ENCODE data around the gene NUFIP1.
A peak's percentile ranks its signal among the peaks of the same experiment; 100 is the strongest.

The NUFIP1 gene

GRCh38 chr13:45004096-45004495, 14.8 kb upstream of the NUFIP1 start:
- H3K9ac ChIP-seq (ENCODE audit: low read length) = no peak overlapping the region
- H3K4me1 ChIP-seq (ENCODE audit: control insufficient read depth, insufficient read depth, low read length) = no peaks in the 10 kb centered on the region
- H3K27ac ChIP-seq (ENCODE audit: low read depth, low read length) = no peak overlapping the region
- H3K27me3 ChIP-seq (ENCODE audit: control insufficient read depth, insufficient read depth, low read length) = no peaks in the 10 kb centered on the region
- peaks cover 29% of the 10 kb centered on the region for H3K36me3 ChIP-seq (ENCODE audit: control insufficient read depth, insufficient read depth, low read length)
- H3K4me3 ChIP-seq (ENCODE audit: low read depth, low read length) = no peak overlapping the region
- no peaks in the 10 kb centered on the region for H3K9me3 ChIP-seq (ENCODE audit: control insufficient read depth, insufficient read depth, low read depth, low read length)

GRCh38 chr13:45003417-45003816, 14.1 kb upstream of the NUFIP1 start:
- no peak overlapping the region for H3K4me3 ChIP-seq (ENCODE audit: low read depth, low read length)
- H3K9me3 ChIP-seq (ENCODE audit: control insufficient read depth, insufficient read depth, low read depth, low read length) = no peaks in the 10 kb centered on the region
- H3K9ac ChIP-seq (ENCODE audit: low read length) = no peak overlapping the region
- no peak overlapping the region for H3K27ac ChIP-seq (ENCODE audit: low read depth, low read length)
- peaks cover 23% of the 10 kb centered on the region for H3K36me3 ChIP-seq (ENCODE audit: control insufficient read depth, insufficient read depth, low read length)
- no peaks in the 10 kb centered on the region for H3K4me1 ChIP-seq (ENCODE audit: control insufficient read depth, insufficient read depth, low read length)
- no peaks in the 10 kb centered on the region for H3K27me3 ChIP-seq (ENCODE audit: control insufficient read depth, insufficient read depth, low read length)

DNA sequence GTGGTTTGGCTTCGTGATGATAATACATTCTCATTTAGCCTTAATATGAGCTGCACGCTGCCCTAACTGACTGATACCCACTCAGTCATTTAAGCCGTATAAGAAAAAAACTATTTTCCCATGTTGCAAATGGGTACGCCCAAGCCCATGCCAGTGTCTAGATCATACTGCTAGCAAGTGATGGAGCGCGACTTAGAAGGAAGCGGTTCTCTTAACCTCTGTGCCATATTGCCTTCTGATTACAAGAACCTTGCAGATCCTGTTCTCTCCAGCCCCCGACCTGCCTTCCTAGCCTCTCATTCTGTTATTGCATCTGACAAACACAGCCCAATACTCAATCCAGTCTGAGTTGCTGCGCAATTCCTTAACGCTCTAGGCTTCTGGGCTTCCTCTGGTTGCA, 670 bp upstream of the NUFIP1 start:
- H3K4me3 ChIP-seq (ENCODE audit: low read depth, low read length) = peak overlapping the region; percentile 95
- H3K36me3 ChIP-seq (ENCODE audit: control insufficient read depth, insufficient read depth, low read length) = peaks cover 13% of the 10 kb centered on the region
- H3K4me1 ChIP-seq (ENCODE audit: control insufficient read depth, insufficient read depth, low read length) = peaks cover 12% of the 10 kb centered on the region
- H3K9ac ChIP-seq (ENCODE audit: low read length) = peak overlapping the region; percentile 94
- no peaks in the 10 kb centered on the region for H3K9me3 ChIP-seq (ENCODE audit: control insufficient read depth, insufficient read depth, low read depth, low read length)
- H3K27ac ChIP-seq (ENCODE audit: low read depth, low read length) = peak overlapping the region; percentile 22; the same call in 1 of the 2 replicates
- H3K27me3 ChIP-seq (ENCODE audit: control insufficient read depth, insufficient read depth, low read length) = no peaks in the 10 kb centered on the region

DNA sequence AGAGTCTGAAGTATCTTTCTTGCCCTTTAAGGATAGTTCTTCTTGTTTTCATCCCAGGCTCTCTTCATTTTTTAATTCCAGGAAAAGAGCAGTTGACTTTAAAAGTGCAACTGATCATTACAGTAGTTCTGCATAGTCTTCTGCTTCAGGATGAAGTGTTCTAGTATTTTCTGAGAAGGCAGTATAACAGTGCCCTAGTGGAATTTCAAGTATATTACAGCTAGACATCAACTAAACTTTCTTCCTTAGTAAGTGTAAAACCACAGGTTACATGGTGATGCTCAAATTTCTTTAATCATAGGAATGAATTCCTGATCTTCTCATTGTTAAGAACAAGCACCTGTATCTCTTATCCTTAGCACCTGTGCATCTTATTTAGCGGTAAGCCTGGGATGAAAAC, 10.9 kb downstream of the NUFIP1 start:
- Histone ChIP-seq H3K36me3 (ENCODE audit: control insufficient read depth, insufficient read depth, low read length) (peaks cover 75% of the 10 kb centered on the region), H3K9me3 (ENCODE audit: control insufficient read depth, insufficient read depth, low read depth, low read length) (no peaks in the 10 kb centered on the region), H3K9ac (ENCODE audit: low read length) (no peak overlapping the region), H3K4me1 (ENCODE audit: control insufficient read depth, insufficient read depth, low read length) (no peaks in the 10 kb centered on the region), H3K27me3 (ENCODE audit: control insufficient read depth, insufficient read depth, low read length) (no peaks in the 10 kb centered on the region), H3K27ac (ENCODE audit: low read depth, low read length) (no peak overlapping the region), H3K4me3 (ENCODE audit: low read depth, low read length) (no peak overlapping the region)

DNA sequence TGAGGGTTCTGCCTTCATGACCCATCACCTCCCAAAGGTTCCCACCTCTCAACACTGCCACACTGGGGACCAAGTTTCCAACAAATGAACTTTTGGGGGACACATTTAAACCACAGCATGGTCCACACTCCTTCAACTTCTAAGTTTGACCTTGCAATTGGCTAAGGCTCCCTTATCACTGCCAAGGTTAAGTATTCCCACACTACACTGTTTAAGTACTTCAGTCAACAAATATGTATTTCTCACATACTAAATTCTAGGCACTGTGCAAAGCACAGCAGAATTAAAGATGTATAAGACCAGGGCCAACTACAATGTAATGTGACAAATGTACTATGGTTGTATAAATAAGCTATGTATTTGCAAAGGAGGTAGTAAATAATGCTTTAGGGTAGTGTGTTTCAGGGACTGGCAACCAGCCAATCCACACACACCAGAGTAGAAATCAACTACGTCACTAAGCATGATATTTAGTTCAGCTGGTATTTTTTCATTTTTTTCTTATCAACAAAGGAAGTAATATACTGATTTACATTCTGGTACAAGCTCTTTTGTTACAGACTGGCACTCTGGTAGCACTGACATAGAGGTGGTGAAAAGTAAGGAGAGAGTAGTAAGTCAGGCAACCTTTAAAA, 12.2 kb downstream of the NUFIP1 start:
- peaks cover 81% of the 10 kb centered on the region for H3K36me3 ChIP-seq (ENCODE audit: control insufficient read depth, insufficient read depth, low read length)
- no peak overlapping the region for H3K27ac ChIP-seq (ENCODE audit: low read depth, low read length)

DNA sequence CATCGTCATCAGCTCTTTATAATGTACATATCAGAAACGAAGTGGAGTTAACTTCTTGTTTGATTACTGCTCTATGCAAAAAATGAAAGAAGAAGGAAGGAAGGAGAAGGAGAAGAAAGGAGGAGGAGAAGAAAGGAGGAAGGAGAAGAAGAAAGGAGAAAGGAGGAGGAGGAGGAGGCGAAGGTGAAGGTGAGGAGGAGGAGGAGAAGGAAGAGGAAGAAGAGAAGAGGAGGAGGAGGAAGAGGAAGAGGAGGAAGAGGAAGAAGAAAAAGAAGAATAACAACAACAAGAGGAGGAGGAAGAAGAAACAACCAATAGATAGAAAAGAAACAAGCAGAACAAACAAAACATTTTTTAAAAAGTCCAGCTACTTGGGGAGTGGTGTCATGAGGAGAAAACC, 13.1 kb downstream of the NUFIP1 start:
- H3K4me1 ChIP-seq (ENCODE audit: control insufficient read depth, insufficient read depth, low read length) = no peaks in the 10 kb centered on the region
- H3K4me3 ChIP-seq (ENCODE audit: low read depth, low read length) = no peak overlapping the region
- no peaks in the 10 kb centered on the region for H3K27me3 ChIP-seq (ENCODE audit: control insufficient read depth, insufficient read depth, low read length)
- no peak overlapping the region for H3K9ac ChIP-seq (ENCODE audit: low read length)
- peaks cover 80% of the 10 kb centered on the region for H3K36me3 ChIP-seq (ENCODE audit: control insufficient read depth, insufficient read depth, low read length)
- no peak overlapping the region for H3K27ac ChIP-seq (ENCODE audit: low read depth, low read length)
- no peaks in the 10 kb centered on the region for H3K9me3 ChIP-seq (ENCODE audit: control insufficient read depth, insufficient read depth, low read depth, low read length)

More for the DNA sequence above, 12.2 kb downstream of the NUFIP1 start:
- Histone ChIP-seq H3K9me3 (ENCODE audit: control insufficient read depth, insufficient read depth, low read depth, low read length) (no peaks in the 10 kb centered on the region), H3K4me1 (ENCODE audit: control insufficient read depth, insufficient read depth, low read length) (no peaks in the 10 kb centered on the region), H3K27me3 (ENCODE audit: control insufficient read depth, insufficient read depth, low read length) (no peaks in the 10 kb centered on the region), H3K4me3 (ENCODE audit: low read depth, low read length) (no peak overlapping the region), H3K9ac (ENCODE audit: low read length) (no peak overlapping the region)

DNA sequence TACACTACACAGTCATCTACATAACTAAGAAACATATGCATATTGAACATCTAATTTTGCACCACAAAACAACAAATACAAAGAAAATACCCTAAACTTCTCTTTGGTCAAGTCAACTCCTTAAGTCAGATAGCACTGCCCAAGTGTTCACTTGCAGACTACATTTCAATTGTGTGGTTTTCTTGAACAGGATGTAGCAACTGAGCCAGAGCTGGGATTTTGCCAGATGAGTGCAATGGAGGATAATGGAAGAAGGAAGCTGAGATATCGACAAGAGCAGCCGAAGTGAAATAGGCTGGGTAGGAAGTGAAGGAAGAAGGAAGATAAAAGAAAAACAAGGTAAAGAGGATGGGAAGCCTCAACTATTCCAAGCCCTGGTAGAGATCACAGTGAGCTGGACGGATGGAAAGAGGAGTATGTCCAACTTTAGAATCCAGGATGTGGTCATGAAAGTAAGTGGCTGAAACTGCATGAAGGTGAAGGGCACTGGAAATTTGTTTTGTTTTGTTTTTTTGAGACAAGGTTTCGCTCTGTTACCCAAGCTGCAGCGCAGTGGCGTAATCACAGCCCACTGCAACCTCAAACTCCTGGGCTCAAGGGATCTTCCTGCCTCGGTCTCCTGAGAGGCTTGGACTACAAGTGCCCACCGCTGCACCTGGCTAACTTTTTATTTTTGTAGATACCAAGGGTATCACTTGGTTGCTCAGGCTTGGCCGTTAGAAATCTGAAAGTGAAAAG, 15.0 kb downstream of the NUFIP1 start:
- no peak overlapping the region for H3K4me3 ChIP-seq (ENCODE audit: low read depth, low read length)
- H3K9ac ChIP-seq (ENCODE audit: low read length) = no peak overlapping the region
- peaks cover 4% of the 10 kb centered on the region; the same call in 1 of the 2 replicates for H3K4me1 ChIP-seq (ENCODE audit: control insufficient read depth, insufficient read depth, low read length)
- H3K27ac ChIP-seq (ENCODE audit: low read depth, low read length) = no peak overlapping the region
- no peaks in the 10 kb centered on the region for H3K9me3 ChIP-seq (ENCODE audit: control insufficient read depth, insufficient read depth, low read depth, low read length)
- peaks cover 62% of the 10 kb centered on the region for H3K36me3 ChIP-seq (ENCODE audit: control insufficient read depth, insufficient read depth, low read length)
- no peaks in the 10 kb centered on the region for H3K27me3 ChIP-seq (ENCODE audit: control insufficient read depth, insufficient read depth, low read length)

GRCh38 chr13:44972956-44973581, 16.2 kb downstream of the NUFIP1 start:
- H3K27ac ChIP-seq (ENCODE audit: low read depth, low read length) = no peak overlapping the region
- H3K36me3 ChIP-seq (ENCODE audit: control insufficient read depth, insufficient read depth, low read length) = peaks cover 61% of the 10 kb centered on the region
- H3K9me3 ChIP-seq (ENCODE audit: control insufficient read depth, insufficient read depth, low read depth, low read length) = no peaks in the 10 kb centered on the region
- H3K4me3 ChIP-seq (ENCODE audit: low read depth, low read length) = no peak overlapping the region
- H3K4me1 ChIP-seq (ENCODE audit: control insufficient read depth, insufficient read depth, low read length) = peaks cover 4% of the 10 kb centered on the region; the same call in 1 of the 2 replicates
- H3K27me3 ChIP-seq (ENCODE audit: control insufficient read depth, insufficient read depth, low read length) = no peaks in the 10 kb centered on the region
- no peak overlapping the region for H3K9ac ChIP-seq (ENCODE audit: low read length)

DNA sequence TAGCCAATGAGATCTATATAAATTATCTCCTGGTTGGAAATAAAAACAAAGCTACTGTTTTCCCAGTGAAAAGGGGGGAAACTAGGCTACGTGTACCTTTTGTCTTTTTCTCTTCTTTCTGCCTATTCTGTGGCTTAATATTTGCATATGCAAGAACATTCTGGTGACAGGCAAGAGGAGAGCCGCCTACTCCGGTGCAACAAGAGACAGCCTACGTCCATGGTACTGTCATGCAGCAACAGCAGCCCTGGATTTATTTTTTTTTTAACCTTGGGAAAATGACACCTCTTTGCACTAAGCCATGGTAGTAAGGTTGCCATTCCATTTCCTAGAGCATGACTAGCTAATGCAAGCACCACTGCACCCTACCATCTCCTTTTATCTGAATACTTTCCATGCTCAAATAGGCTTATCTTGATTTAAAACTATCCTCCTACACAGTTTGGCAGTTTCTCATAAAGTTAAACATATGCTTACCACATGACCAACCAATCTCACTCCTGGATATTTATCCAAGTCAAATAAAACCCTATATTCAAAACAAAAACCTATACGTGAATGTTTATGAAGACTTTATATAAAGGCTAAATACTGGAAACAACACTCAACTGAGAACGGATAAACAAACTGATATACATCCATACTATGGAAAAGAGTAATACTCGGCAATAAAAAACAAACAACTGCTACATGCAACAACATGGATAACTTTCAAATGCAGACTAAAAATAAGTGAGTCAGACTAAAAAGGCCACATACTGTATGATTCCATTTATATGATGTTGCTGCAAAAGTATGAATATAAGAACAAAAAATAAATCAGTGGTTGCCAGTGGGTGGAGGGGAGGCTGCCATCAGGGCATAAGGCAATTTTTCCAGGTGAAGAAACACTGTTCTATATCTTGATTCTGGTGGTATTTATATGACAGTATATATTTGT, 17.3 kb downstream of the NUFIP1 start:
- Histone ChIP-seq H3K27me3 (ENCODE audit: control insufficient read depth, insufficient read depth, low read length) (no peaks in the 10 kb centered on the region), H3K27ac (ENCODE audit: low read depth, low read length) (no peak overlapping the region), H3K36me3 (ENCODE audit: control insufficient read depth, insufficient read depth, low read length) (peaks cover 54% of the 10 kb centered on the region), H3K4me1 (ENCODE audit: control insufficient read depth, insufficient read depth, low read length) (peaks cover 4% of the 10 kb centered on the region; the same call in 1 of the 2 replicates), H3K9me3 (ENCODE audit: control insufficient read depth, insufficient read depth, low read depth, low read length) (no peaks in the 10 kb centered on the region), H3K4me3 (ENCODE audit: low read depth, low read length) (no peak overlapping the region), H3K9ac (ENCODE audit: low read length) (no peak overlapping the region)

DNA sequence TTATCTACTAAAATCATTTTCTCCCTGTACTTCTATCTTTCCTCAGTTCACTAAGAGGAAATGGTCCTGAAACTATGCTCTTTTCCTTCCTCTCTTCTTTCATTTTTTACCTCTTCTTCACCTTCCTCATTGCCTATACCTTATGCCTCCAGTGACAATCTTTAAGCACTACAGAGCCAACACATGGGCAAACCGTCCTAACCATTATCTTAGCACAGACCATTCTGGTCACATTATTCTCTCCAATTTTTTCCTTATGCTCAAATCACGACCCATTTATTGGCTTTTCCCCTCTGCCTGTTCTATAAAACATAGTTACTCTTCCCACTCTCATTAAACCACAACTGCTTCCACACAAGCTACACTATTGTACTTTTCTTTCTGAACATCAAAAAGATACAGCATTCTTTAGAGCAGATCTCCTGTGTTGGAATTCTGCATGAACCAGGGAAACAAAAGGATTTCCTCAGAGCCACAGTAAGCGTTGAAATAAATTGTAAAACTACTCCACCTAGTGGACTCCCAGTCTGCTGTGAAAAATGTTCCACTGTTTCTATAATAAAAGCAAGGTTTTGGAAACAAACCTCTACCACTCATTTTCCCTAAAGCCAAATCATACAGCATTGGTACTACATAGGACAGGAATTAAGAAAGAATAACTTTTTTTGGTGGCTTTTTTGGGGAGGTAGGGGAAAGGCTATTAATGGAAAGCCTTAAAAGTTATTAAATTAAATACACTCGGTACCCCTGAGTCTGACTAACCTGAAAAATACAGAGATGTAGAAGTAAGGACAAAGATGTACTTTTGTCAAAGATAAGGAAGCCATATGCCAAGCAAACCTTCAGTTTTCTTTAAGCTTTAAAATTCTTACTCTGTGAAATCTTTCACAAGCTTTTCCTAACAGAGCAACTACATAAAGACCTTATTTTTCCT, 19.5 kb downstream of the NUFIP1 start:
- Histone ChIP-seq H3K27me3 (ENCODE audit: control insufficient read depth, insufficient read depth, low read length) (no peaks in the 10 kb centered on the region), H3K9me3 (ENCODE audit: control insufficient read depth, insufficient read depth, low read depth, low read length) (no peaks in the 10 kb centered on the region), H3K4me3 (ENCODE audit: low read depth, low read length) (no peak overlapping the region), H3K9ac (ENCODE audit: low read length) (no peak overlapping the region), H3K27ac (ENCODE audit: low read depth, low read length) (no peak overlapping the region), H3K4me1 (ENCODE audit: control insufficient read depth, insufficient read depth, low read length) (peaks cover 4% of the 10 kb centered on the region; the same call in 1 of the 2 replicates), H3K36me3 (ENCODE audit: control insufficient read depth, insufficient read depth, low read length) (peaks cover 52% of the 10 kb centered on the region)
